MV-4-11 (cell line): ENCODE data around the gene EPHB2.

Source experiments
- DNase-seq: peaks from one replicate; lab custom pipeline; 2025; lab: John Stamatoyannopoulos, UW

Gene EPHB2

GRCh38 chr1:22751124-22751531 lies 40.5 kb downstream of the EPHB2 start:
- DNase-seq, result no peak

DNA sequence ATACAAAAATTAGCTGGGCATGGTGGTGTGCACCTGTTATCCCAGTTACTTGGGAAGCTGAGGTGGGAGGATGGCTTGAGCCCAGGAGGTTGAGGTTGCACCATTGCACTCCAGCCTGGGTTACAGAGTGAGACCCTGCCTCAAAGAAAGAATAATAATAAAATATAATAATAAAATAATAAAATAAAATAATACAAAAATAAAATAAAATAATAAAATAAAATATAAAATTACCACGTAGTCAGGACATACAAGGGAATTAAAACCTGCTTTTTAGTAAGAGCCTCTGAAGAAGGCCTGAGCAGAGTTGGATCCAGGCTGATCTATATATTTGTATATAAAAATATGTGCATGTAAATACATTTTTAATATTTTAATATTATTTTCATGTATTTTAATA lies 41.7 kb downstream of the EPHB2 start:
- DNase-seq, result no peak

- no peak for DNase-seq
These were observed 42.9 kb downstream of the EPHB2 start for GRCh38 chr1:22753481-22753971.

DNA sequence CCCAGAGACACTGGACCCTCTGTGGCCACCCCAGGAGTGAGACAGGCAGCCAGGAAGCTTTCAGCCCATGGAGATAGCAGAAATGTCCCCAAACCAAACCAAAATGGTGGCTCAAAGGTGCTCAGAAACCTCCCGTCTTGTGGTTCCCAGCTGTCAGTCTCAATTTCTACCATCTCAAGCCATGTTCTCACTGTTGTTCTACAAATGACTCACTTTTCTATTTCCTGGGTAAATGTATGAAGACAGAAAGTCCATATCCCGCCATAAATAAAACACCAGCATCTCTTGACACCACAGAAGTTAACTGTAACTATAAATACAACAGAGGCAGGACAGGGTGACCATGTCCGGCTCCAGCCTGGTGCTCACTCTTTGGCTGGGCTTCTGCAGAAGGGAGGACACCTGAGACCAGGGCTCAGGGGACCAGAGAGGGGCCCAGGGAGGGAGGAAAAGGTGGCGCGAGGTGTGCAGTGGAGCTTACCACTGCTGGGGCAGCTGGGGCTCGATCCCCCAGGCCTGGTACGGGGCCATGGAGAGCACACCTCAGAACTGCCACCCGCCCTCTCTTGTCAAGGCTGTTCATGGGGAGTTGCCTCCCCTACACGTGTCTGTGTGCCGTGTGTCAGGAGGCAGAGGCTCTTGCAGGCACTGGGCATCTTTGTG lies 43.6 kb downstream of the EPHB2 start:
- DNase-seq, result no peak

- no peak for DNase-seq
These were observed 44.2 kb downstream of the EPHB2 start for GRCh38 chr1:22754824-22755223.

- no peak for DNase-seq
These were observed 45.0 kb downstream of the EPHB2 start for GRCh38 chr1:22755641-22756040.

GRCh38 chr1:22756125-22756735 lies 45.6 kb downstream of the EPHB2 start:
- DNase-seq, result no peak

DNA sequence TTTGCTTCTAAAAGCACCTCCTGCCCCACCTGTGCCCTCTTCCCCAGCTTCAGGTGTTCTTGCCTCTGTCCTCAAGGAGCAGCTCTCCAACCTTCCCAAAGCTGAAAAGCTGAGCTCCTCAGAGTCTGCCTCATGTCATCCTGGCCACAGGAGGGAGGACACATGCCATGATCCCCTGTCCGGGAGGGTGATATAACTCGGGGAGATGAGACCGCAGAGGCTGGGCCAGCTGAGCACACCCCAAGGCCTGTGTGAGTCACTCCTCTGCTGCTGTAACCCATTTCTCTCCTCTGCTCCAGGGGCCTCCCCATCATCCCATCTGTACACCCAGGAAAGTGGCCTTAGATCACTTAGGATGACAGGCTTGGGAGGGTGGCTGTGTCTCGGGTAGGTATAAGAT lies 49.8 kb downstream of the EPHB2 start:
- no peak for DNase-seq

DNA sequence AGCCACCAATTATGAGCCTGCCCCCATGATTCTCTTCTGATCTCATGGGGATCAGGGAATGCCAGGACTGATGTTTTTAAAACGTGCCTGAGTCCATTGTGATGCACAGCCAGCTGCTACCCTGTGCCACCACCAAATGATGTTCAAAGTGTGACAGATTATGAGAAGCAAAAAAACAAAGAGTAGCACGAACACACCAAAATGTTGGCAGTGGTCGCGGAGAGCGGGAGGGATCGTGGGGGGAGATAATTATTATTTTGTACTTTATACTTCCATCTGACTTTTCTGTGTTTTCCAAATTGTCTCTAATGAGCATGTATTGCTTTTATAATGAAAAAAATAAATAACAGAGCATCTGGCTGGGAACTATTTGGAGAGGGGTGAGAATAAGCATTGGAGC lies 50.5 kb downstream of the EPHB2 start:
- DNase-seq, result no peak

- no peak for DNase-seq
These were observed 51.2 kb downstream of the EPHB2 start for GRCh38 chr1:22761821-22762220.

DNA sequence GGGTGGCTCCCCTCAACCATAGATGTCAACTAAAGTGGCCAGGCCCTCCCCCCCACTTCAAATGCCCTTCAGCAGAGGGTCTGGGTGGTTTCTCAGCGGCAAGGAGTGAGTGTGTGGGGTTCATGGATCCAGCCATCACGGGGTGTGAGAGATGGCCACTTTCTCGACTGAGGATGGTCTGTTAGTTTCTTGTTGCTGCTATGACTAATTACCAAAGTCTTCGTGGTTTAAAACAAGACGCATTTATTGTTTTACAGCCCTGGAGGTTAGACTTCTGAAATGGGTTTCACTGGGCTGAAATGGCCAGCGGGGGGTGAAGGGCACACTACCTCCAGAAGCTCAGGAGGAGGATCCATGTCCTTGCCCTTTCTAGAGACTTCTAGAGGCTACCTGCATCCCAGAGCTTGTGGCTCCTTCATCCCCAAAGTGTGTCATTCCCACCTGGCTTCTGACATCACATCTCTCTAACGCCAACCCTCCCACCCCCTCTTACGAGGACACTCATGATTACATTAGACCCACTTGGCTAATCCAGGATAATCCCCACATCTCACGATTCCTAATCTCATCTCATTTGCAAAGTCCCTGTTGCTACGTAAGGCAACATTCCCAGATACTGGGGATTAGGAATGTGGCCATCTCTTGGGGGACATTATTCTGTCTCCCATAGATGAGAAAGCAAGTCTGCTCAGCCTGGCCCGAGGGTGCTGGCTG lies 53.0 kb downstream of the EPHB2 start:
- DNase-seq, result no peak

DNA sequence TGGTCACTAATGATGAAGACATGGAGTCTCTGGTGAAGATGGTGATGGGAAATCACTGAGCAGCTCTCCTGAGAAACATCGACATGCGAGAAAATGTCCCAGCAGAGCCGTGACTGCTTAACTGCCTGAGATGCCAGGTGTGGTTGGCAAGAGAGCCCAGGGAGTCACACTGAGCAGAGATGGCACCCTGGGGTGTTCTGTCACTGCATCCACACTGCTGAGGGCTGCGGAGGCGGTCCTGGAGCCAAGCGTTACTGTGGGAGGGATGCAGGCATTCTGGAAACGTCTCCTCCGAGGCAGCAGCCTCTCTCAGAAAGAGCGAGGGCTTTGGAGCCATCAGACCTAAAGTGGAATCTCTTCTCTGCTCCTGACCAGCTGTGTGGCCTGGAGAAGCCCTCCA lies 57.2 kb downstream of the EPHB2 start:
- no peak for DNase-seq

GRCh38 chr1:22769932-22770331 lies 59.3 kb downstream of the EPHB2 start:
- DNase-seq, result no peak

GRCh38 chr1:22772014-22772413 lies 61.4 kb downstream of the EPHB2 start:
- DNase-seq, result no peak

- DNase-seq, result no peak
These were observed 63.6 kb downstream of the EPHB2 start for GRCh38 chr1:22773981-22774832.

- no peak for DNase-seq
These were observed 64.2 kb downstream of the EPHB2 start for GRCh38 chr1:22774833-22775182.

DNA sequence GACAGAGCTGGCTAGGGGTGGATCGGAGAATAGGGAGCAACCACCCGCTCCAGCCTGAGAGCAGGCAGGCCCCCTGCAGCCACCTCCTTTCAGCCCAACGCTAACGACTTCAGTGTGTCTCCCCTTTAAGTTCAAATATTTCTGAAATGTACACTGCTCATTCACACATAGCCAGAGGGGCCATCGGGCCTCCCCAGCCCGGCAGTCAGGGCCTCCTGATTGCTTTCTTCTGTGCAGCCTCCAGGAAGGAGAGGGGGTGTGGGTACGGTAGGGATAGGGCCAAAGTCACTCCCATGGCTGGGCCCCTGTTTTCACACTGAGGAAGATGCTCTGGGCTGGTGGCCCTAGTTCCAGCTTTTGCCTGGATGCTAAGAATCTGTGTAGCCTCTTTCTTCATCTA lies 64.8 kb downstream of the EPHB2 start:
- DNase-seq, result no peak

DNA sequence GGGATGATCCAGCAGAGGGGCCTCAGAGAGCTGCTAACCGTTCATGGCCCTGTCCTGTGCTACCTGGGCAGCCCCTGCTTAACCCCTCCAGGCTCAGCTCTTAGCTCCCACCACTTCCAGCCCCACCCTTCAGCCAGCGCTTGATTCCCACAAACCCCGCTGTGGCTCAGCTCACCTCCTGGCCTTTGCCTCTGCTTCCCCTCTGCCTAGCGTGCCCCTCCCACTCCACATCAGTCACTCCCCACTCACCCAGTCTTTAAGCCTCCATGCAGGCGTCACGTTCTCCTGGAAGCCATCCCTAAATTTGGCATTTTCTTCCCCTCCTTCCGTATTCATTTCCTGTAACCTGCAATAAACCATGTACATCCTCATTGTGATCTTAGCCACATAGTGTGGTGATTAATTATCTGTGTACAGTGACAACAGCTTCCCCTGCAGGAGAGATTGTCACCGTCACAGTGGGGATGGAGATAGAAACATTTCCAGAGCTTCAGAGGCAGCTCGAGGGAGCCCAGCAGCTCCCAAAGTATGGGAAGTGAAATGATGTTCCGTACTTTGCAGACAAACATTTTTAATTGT lies 65.5 kb downstream of the EPHB2 start:
- DNase-seq, result no peak

DNA sequence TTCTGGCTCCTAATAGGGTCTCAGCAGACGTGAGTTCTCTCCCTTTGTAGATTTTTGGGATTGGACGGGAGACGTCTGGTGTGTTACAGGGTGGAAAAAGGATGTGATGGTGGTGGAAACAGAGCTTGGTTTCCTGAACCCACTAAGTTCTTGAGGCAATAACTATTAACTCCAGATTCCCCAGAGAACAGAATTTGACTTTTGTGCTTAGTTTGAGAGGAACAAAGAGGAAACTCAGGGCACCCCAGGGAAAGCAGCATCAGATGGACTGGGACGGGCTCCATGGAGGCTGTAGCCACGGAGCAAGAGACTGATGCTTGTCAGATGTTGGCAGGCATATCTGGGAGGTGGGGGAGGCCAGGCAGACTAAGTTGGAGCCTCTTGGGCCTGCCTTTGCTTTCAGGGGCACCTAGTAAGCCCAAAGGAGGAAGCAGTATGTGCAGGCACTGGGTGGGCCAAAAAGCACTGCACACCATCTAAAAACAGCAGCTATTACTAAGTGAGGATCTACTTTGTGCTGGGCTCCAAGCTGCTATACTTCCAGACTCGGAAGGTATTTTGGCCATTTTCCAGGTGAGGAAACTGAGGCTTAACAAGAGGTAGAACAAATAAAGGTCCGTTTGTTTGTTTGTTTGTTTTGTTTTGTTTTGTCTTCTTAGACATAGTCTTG lies 66.9 kb downstream of the EPHB2 start:
- DNase-seq, result no peak

DNA sequence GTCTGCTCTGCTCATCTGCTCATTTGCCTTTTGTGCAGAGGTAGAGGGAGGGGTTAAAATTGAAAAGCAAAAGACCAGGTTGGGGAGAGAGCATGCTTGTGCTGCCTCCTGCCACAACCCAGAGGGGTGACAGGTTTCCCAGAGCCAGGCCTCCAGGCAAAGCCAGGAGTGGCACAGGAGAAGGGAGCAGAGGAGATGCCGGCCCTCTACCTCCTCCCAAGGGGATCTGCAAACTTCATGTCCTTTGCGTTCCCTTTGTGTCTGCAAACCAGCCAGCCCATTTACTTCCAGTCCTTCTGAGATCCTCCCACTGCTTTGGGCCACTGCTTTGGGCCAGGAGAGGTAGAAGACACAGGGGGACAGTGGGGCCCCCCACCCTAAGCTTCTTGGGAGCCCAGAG lies 67.8 kb downstream of the EPHB2 start:
- no peak for DNase-seq

GRCh38 chr1:22778862-22779520 lies 68.4 kb downstream of the EPHB2 start:
- no peak for DNase-seq
